ENCODE measurements around the gene MAT2A. TPM values are rescaled to one million over a fixed set of nuclear protein-coding genes. Genes with fewer than 3 reads are reported as not detected.
A peak's percentile ranks its signal among the peaks of the same experiment; 100 is the strongest.

MAT2A gene
- total and polyA plus RNA-seq, 9 of the 15 experiments (the other 6 are each of a cell fraction or from before 2014, with no cell fraction given) = 130 to 1,027 (median 240) TPM

DNA sequence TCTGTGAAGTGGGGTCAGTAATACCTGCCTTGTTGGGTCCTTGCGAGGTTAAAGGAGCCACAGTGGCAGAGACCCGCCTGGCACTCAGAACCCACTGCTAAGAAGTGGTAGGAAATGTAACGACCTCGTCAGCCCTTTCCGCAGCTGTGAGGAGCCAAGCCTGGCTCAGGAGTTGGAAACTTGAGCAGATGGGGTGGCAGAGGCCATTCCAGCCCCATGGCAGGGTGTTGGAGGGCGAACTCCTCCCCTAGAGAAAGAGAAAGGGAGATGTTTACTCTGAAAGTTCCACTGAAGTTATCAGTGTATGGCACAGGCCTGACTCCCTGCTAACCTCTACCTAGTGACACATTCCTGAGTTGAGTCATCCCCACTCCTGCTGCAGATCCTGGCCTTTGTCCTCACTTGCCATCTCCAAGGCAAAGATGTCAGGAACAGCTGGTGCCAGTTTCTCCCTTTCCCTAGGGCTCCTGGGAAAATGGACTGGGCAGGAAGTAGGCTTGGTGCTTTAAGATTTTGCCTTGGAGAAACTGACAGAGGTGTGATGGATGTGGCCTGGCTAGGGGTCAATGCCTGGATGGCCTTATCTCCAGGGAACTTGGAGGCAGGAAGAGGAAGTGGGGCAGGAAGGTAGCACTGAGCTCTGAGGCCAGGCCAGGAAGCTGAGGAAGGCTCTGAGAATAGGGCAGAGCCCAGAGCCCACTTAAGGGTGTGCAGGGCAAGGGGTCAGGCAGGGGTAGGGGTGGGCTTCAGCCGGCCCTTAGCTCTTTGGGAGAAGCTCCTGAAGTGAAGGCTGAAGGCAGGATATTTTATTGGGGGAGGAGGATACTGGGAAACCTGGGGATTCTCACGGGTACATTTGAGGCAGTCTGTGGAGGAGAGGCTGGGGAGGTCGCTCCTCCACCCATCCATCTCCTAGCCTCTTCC lies 46.2 kb downstream of the MAT2A start (continued):
- TF ChIP-seq, protein P1, sequence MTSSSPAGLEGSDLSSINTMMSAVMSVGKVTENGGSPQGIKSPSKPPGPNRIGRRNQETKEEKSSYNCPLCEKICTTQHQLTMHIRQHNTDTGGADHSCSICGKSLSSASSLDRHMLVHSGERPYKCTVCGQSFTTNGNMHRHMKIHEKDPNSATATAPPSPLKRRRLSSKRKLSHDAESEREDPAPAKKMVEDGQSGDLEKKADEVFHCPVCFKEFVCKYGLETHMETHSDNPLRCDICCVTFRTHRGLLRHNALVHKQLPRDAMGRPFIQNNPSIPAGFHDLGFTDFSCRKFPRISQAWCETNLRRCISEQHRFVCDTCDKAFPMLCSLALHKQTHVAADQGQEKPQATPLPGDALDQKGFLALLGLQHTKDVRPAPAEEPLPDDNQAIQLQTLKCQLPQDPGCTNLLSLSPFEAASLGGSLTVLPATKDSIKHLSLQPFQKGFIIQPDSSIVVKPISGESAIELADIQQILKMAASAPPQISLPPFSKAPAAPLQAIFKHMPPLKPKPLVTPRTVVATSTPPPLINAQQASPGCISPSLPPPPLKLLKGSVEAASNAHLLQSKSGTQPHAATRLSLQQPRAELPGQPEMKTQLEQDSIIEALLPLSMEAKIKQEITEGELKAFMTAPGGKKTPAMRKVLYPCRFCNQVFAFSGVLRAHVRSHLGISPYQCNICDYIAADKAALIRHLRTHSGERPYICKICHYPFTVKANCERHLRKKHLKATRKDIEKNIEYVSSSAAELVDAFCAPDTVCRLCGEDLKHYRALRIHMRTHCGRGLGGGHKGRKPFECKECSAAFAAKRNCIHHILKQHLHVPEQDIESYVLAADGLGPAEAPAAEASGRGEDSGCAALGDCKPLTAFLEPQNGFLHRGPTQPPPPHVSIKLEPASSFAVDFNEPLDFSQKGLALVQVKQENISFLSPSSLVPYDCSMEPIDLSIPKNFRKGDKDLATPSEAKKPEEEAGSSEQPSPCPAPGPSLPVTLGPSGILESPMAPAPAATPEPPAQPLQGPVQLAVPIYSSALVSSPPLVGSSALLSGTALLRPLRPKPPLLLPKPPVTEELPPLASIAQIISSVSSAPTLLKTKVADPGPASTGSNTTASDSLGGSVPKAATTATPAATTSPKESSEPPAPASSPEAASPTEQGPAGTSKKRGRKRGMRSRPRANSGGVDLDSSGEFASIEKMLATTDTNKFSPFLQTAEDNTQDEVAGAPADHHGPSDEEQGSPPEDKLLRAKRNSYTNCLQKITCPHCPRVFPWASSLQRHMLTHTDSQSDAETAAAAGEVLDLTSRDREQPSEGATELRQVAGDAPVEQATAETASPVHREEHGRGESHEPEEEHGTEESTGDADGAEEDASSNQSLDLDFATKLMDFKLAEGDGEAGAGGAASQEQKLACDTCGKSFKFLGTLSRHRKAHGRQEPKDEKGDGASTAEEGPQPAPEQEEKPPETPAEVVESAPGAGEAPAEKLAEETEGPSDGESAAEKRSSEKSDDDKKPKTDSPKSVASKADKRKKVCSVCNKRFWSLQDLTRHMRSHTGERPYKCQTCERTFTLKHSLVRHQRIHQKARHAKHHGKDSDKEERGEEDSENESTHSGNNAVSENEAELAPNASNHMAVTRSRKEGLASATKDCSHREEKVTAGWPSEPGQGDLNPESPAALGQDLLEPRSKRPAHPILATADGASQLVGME (CRISPR knock-in tag; IDR thresholded peaks at IDR 0.05) = peak; percentile 59; the same call in 1 of the 2 replicates
- TF ChIP-seq EGR1 (conservative IDR thresholded peaks at IDR 0.05) = no peak
- no peak for TF ChIP-seq ZNF79 (CRISPR knock-in tag; IDR thresholded peaks at IDR 0.05; ENCODE audit: low read depth)
- TF ChIP-seq, protein P2, sequence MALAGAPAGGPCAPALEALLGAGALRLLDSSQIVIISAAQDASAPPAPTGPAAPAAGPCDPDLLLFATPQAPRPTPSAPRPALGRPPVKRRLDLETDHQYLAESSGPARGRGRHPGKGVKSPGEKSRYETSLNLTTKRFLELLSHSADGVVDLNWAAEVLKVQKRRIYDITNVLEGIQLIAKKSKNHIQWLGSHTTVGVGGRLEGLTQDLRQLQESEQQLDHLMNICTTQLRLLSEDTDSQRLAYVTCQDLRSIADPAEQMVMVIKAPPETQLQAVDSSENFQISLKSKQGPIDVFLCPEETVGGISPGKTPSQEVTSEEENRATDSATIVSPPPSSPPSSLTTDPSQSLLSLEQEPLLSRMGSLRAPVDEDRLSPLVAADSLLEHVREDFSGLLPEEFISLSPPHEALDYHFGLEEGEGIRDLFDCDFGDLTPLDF (CRISPR knock-in tag; IDR thresholded peaks at IDR 0.05) = no peak
- TF ChIP-seq, protein P3, sequence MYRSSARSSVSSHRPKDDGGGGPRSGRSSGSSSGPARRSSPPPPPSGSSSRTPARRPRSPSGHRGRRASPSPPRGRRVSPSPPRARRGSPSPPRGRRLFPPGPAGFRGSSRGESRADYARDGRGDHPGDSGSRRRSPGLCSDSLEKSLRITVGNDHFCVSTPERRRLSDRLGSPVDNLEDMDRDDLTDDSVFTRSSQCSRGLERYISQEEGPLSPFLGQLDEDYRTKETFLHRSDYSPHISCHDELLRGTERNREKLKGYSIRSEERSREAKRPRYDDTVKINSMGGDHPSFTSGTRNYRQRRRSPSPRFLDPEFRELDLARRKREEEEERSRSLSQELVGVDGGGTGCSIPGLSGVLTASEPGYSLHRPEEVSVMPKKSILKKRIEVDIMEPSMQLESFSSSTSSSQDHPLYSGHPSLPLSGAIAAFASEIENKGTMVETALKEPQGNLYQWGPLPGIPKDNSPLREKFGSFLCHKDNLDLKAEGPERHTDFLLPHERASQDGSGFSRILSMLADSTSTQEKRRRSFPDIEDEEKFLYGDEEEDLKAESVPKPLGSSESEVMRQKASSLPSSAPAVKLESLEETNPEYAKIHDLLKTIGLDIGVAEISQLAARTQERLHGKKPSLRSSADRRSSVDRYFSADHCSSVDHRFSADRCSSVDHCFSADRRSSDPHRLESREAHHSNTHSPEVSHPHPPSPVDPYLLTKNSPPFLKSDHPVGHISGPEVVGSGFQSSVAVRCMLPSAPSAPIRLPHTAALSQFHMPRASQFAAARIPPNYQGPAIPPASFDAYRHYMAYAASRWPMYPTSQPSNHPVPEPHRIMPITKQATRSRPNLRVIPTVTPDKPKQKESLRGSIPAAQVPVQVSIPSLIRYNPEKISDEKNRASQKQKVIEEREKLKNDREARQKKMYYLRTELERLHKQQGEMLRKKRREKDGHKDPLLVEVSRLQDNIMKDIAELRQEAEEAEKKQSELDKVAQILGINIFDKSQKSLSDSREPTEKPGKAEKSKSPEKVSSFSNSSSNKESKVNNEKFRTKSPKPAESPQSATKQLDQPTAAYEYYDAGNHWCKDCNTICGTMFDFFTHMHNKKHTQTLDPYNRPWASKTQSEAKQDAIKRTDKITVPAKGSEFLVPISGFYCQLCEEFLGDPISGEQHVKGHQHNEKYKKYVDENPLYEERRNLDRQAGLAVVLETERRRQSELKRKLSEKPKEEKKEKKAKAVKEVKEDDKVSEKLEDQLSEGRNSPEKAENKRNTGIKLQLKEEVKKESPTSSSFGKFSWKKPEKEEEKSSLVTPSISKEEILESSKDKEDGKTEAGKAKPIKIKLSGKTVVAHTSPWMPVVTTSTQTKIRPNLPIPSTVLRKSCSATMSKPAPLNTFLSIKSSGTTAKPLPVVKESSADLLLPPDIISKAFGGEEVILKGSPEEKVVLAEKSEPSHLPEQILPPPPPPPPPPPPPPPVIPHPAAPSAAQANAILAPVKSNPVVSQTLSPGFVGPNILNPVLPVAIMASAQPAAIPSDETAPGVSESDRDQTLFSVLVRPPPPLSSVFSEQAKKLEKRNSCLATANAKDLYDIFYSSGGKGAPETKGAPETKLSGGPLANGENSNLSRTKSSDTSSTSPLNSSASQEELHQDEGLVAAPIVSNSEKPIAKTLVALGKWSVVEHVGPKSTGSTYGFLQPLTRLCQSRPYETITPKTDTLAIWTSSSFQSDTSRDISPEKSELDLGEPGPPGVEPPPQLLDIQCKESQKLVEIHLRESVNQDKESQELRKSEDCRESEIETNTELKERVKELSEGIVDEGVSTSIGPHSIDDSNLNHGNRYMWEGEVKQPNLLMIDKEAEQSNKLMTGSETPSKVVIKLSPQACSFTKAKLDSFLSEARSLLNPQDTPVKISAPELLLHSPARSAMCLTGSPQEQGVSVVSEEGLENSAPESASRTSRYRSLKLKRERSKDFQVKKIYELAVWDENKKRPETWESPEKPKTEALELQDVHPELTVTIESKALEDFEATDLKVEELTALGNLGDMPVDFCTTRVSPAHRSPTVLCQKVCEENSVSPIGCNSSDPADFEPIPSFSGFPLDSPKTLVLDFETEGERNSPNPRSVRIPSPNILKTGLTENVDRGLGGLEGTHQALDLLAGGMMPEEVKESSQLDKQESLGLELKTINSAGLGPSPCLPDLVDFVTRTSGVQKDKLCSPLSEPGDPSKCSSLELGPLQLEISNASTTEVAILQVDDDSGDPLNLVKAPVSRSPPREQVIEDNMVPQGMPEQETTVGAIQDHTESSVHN (IDR thresholded peaks at IDR 0.05; ENCODE audit: borderline replicate concordance in 1 of 2, low read depth in 1 of 2) = peak in 1 of 2 experiments; percentile 71; a peak in 2 of 4 replicates
- TF ChIP-seq MAFG (tag; conservative IDR thresholded peaks at IDR 0.05) = no peak
- no peak for TF ChIP-seq CHD2 (IDR thresholded peaks at IDR 0.05; ENCODE audit: low read depth, low read length)
- peak; percentile 8 for TF ChIP-seq TAF9B (IDR thresholded peaks at IDR 0.05; ENCODE audit: partially characterized antibody)
- TF ChIP-seq TARDBP (IDR thresholded peaks at IDR 0.05) = no peak; the same call in 1 of the 2 replicates
- peak; percentile 73 for TF ChIP-seq EP300 (IDR thresholded peaks at IDR 0.05; ENCODE audit: low read length)
- peak; percentile 95 for TF ChIP-seq ETV1 (tag; conservative IDR thresholded peaks at IDR 0.05; ENCODE audit: low read depth)
- TF ChIP-seq BCOR (IDR thresholded peaks at IDR 0.05) = no peak

All from K562 (cell line).